Jurkat, Clone E6-1 (cell line): Measurements from ENCODE around the gene DSG4. TPM values are rescaled to one million over a fixed set of nuclear protein-coding genes. Genes with fewer than 3 reads are reported as not detected.
"Not testable (repeated sequence)": the region's sequence is repeated elsewhere in the genome, so short reads cannot be mapped to it uniquely, and the experiment has no call there.

Source experiments
- DNase-seq: peaks from one replicate; pipeline ENCODE4 v3.0.0-alpha.2; 2011; ENCODE audit warnings: low read depth, low spot score
- H3K4me3 ChIP-seq: 2 replicates; pipeline ENCODE4 v1.5.1; 2011; ENCODE audit warnings: mild to moderate bottlenecking, low read length, control low read depth, moderate library complexity
- polyA plus RNA-seq: library from polyadenylated mRNA; unstranded; fragments of >200 nt; gene quantifications from one replicate; pipeline ENCODE4 v1.2.1, GENCODE V29; 2012; ENCODE audit warnings: missing spikeins; ENCODE audit not compliant: insufficient read length, insufficient read depth

The DSG4 gene, protein sequence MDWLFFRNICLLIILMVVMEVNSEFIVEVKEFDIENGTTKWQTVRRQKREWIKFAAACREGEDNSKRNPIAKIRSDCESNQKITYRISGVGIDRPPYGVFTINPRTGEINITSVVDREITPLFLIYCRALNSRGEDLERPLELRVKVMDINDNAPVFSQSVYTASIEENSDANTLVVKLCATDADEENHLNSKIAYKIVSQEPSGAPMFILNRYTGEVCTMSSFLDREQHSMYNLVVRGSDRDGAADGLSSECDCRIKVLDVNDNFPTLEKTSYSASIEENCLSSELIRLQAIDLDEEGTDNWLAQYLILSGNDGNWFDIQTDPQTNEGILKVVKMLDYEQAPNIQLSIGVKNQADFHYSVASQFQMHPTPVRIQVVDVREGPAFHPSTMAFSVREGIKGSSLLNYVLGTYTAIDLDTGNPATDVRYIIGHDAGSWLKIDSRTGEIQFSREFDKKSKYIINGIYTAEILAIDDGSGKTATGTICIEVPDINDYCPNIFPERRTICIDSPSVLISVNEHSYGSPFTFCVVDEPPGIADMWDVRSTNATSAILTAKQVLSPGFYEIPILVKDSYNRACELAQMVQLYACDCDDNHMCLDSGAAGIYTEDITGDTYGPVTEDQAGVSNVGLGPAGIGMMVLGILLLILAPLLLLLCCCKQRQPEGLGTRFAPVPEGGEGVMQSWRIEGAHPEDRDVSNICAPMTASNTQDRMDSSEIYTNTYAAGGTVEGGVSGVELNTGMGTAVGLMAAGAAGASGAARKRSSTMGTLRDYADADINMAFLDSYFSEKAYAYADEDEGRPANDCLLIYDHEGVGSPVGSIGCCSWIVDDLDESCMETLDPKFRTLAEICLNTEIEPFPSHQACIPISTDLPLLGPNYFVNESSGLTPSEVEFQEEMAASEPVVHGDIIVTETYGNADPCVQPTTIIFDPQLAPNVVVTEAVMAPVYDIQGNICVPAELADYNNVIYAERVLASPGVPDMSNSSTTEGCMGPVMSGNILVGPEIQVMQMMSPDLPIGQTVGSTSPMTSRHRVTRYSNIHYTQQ
- not detected for polyA plus RNA-seq

DNA sequence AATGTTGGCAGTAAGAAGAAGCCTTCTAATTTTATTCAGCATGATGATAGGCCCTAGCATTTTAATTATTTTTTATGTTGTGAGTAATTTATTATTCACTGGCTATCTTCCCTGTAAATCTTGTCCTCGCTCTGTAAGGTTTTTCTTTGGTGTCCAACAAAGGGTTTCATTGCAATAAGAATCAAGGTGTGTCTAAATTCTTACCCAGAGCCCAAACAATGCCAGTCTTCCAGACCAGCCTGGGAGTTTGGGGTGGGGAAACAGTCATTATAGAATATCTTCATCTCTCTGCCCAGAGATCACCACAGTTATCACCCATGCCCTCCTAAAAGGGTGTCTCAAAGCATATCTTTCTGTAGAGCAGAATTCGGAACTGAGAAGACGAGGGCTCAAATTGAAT, at the start of gene DSG4:
TSS of gene DSG4 (plus strand) at position 301 of the 400 bp plus-strand sequence. CDS start 135 bp downstream, outside the sequence.
- DNase-seq: no peak
- H3K4me3 ChIP-seq: no peak within 1 kb of the TSS

DNA sequence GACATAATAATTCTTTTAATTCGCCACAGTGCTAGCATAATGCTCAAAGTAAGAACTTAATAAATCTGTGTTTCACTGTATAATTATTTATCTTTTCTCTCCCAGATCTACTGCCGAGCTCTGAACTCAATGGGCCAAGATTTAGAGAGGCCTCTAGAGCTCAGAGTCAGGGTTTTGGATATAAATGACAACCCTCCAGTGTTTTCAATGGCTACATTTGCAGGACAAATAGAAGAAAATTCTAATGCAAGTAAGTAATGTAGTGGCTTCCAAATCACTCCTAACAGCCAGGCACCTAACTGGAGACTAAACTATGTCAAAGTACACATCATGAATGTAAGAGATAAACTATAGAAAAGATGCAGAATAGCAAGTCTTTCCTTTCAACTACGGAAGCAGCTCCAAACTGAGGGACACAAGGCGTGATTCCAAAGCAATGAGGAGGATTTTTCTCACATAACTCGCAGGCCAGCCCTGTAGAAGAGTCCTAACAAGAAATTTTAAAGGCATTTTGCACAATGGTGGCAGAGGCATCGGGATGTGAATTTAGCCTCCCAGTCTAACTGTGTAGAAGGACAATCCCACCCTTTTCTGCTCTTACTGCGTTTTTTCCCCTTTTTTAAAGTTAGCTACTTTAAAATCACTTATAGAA, 46.7 kb upstream of the DSG4 start:
- DNase-seq: no peak
- H3K4me3 ChIP-seq: no peak overlapping the region

DNA sequence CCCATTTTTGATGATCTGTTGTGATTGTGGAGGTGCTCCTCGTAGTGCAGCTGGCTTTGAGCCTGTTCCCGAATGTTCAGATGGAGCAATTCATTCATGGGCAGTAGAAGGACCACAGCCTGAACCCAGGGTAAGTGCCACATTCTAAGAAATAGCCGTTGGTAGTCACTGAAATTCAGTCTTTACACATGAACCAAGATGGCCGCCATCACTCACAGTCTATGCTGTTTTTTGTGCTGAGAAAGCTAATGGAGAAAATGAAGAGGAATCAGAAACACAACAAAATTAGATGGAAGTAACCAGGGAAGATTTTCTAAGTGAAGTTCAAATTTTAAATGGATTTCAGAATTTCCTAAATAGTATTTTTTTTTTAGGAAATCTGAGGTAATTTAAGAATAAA, 33.1 kb upstream of the DSG4 start:
- no peak for DNase-seq
- H3K4me3 ChIP-seq: no peak overlapping the region

DNA sequence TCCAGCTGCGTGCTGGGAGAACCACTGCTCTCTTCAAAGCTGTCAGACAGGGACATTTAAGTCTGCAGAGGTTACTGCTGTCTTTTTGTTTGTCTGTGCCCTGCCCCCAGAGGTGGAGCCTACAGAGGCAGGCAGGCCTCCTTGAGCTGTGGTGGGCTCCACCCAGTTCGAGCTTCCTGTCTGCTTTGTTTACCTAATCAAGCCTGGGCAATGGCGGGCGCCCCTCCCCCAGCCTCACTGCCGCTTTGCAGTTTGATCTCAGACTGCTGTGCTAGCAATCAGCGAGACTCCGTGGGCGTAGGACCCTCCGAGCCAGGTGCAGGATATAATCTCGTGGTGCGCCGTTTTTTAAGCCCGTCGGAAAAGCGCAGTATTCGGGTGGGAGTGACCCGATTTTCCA, 23.2 kb upstream of the DSG4 start:
- DNase-seq, H3K4me3 ChIP-seq: not testable (repeated sequence)

DNA sequence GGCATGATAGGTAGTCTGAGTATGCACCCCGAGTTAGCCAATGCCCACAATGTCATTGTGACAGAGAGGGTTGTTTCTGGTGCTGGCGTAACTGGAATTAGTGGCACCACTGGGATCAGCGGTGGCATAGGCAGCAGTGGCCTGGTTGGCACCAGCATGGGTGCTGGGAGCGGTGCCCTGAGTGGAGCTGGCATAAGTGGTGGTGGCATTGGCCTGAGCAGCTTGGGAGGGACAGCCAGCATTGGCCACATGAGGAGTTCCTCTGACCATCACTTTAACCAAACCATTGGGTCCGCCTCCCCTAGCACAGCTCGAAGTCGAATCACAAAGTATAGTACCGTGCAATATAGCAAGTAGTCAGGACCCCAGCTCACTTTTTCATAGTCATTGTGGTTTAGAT, 21.6 kb upstream of the DSG4 start:
- no peak overlapping the region for H3K4me3 ChIP-seq
- no peak for DNase-seq

DNA sequence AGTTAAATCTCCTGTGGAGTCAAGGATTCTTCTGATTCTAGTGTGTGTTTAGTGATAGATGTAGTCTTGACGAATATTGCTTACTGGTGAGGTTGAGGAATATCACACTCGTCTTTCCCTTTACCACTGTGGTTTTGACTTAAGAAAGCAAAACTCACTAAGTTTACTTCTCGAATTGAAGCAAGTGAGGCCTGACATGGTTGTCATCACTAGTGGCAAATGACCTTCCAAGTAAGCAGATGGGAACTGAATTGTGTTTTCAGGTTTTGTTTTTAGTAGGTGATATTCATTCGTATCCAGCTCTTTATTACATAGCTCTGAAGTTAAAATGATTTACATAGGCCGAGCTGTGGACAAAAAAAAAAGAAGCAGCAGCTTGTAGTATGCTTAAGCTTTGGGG, 20.6 kb upstream of the DSG4 start:
- DNase-seq: no peak
- H3K4me3 ChIP-seq: no peak overlapping the region

DNA sequence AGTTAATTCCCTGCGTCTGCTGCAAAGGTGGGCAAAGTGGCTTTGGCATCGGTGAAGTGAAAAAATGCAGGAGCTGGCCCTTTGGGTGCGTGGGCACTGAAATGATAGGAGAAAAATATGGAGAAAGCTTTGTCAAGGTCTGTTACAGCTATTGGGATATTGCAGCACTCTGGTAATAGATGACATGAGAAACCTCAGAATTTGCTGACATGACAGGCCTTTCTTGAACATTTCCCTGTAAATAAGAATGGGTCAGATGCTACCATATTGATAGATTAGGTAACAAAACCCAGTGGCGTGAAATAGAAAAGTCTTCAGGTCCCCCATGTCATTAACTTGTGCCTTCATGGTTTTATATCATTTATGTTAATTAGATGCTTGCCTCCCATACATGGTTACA, 12.4 kb upstream of the DSG4 start:
- no peak for DNase-seq
- H3K4me3 ChIP-seq: no peak overlapping the region

DNA sequence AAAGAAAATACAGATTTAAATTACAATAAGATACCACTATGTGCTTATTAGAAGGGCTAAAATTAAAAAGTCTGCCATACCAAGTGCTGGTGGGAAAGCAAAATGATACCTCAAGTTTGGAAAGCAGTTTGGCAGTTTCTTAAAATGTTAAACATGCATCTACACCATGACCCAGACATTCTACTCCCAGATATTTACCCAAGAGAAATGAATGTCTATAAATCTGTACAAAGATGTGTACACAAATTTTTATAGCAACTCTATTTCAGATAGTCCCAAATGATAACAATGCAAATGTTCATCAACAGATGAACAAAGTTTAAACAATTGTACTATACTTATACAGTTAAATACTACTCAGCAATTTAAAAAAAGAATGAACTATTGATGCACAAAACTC, 7.1 kb upstream of the DSG4 start:
- DNase-seq: no peak
- H3K4me3 ChIP-seq: no peak overlapping the region

DNA sequence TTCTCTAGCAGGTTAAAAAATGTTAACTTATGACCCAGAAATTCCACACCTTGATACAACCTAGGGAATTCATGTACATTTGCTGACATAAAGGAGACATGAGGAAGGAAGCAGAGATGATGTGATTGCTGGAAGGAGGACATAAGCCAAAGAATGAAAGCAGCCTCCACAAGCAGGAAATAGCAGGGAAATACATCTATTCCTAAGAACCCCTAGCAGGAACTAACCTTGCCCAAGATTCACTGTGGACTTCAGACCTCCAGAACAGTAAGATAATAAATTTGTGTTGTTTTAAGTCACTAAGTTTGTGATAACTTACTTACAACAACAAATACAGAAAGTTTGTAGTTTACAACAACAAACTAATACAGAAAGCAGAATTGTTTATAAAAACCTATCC, 4.6 kb upstream of the DSG4 start:
- H3K4me3 ChIP-seq: no peak overlapping the region
- DNase-seq: no peak

DNA sequence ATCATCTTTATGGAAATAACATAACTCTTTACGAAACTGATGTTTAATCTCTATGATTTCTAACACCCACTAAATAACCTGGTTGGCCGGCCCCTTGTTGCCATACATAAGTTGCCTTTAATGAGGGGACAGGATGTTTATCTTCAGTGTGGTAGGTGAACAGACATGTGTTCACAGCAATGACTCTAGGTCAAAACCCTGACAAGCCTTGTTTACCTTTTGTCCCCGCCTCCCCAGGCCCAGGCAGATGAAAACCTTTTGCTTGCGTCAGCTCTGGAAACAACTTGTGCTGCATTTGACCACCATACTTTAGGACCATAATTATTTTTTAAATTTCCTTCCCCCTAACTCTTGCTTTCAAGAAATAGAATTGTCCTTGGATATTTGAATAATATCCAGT, 2.9 kb upstream of the DSG4 start:
- no peak overlapping the region for H3K4me3 ChIP-seq
- DNase-seq: no peak

DNA sequence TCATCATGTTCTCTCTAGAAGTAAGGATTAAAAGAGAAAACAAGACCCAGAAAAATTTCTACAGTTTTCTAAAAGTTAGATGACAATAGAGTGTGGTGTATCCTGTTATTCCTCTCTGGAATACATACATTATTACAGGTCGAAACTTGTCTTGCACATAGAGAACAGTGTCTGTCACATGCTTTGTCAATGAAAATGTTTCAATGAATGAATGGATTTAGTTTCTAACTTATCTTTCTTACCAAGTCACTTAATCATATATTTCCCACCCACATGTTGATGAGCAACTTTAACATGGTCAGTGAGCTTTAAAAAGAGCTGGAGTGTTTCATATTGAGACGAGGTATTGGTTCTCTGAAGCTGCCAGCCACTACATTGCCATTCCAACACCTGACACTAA, 4.3 kb downstream of the DSG4 start:
- no peak for DNase-seq
- H3K4me3 ChIP-seq: no peak overlapping the region

DNA sequence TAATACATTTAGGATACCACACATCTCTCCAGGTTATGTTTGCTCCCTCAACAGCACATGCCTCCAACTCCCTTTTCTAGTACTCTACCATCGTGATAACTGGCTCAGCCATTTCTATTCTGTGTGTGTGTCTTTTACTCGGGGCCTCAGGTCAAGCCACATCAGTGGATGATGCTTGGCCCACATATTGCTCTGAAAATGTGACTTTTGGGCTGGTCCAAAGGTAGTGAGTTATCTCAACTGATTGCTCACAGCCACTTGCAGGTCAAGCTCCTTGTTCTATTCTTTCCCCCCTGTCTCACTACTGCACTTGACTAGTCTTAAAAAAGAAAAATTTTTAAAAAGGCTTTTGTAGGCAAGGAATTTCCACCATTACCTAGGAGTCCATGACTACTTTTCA, 5.5 kb downstream of the DSG4 start:
- no peak for DNase-seq
- no peak overlapping the region for H3K4me3 ChIP-seq

DNA sequence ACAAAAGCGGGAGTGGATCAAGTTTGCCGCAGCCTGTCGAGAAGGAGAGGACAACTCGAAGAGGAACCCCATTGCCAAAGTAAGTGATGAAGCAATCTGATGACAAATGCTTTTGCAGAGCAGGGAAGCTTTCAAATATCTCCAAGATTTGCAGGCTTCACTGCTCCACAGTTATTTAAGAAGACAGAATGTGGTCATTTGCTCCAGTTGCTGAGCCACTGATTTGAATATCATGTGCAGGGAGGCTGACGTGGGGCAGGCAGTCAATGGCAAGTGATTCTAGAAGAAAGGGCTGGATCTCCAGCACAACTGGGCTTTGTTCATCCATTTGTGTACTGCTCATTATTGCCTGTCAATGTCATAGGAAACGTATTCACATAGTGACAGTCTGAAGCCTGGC, 10.2 kb downstream of the DSG4 start:
- no peak for DNase-seq
- no peak overlapping the region for H3K4me3 ChIP-seq

DNA sequence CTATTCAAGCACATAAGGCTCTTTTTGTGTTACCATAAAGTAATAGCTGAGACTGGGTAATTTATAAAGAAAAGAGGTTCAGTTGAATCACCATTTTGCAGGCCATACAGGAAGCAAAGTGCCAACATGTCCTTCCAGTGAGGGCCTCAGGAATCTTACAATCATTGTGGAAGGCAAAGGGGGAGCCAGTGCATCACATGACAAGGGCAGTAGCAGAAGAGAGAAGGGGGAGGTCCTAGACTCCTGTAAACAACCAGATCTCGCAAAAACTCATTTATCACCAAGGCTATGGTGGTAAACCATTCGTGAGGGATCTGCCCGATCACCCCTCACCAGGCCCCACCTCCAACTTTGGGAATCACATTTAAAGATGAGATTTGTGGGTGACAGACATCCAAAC, 16.7 kb downstream of the DSG4 start:
- H3K4me3 ChIP-seq: no peak overlapping the region
- DNase-seq: no peak

DNA sequence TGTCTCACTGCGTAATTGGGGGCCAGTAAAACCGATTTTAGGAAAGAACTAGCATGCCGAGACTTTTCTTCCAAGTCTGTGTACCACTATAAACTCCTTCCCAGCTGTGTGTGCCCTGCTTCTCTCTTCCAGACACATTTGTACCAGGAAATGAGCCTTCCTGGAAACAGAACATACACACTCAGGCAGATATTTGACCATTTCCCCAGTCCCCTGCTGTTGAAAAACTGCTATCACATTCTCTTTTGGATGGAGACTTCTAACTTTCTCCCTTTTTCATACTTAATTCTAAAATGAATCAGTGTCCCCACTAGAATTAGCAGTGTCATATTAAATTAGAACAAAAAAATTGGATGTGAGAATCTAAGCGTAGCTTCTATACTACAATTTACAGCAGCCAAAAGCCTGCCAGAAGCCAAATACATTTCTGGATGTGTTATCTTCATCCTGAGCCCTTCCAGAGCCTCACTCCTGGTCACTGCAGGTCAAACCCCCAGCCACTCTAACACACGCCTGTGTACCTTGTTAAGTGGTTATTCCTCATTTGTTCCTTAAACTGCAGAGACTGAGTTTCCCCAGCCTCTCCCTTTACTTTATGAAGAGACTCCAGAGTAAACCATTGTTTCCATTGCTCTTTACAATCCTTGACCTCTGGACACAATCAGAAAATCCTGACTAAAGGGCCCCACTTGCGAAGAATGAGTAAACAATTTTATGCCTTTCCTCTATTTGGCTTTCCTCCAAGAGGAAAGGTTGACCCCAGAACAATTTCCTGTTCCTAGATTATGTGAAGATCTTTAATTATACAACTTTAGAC, 20.4 kb downstream of the DSG4 start:
- no peak for DNase-seq
- H3K4me3 ChIP-seq: no peak overlapping the region

DNA sequence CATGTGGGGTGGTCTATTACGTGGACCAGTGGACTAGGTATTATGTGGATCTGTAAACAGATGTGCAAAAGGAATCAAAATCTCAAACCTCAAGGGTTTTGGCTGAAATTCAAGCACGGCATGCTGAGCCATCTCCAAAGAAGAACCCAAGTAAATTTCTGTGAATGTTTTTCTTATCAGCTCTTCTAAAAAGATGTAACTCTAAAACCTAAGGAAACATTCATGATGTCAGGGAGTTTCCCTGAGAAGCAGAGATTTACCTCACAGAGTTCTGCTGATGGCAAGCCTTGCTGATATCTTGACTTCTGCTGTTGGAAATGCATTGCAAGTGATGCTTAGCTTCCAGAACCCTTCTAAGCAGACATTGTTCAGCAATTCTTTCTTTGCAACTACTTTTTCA, 21.6 kb downstream of the DSG4 start:
- no peak overlapping the region for H3K4me3 ChIP-seq
- DNase-seq: no peak

DNA sequence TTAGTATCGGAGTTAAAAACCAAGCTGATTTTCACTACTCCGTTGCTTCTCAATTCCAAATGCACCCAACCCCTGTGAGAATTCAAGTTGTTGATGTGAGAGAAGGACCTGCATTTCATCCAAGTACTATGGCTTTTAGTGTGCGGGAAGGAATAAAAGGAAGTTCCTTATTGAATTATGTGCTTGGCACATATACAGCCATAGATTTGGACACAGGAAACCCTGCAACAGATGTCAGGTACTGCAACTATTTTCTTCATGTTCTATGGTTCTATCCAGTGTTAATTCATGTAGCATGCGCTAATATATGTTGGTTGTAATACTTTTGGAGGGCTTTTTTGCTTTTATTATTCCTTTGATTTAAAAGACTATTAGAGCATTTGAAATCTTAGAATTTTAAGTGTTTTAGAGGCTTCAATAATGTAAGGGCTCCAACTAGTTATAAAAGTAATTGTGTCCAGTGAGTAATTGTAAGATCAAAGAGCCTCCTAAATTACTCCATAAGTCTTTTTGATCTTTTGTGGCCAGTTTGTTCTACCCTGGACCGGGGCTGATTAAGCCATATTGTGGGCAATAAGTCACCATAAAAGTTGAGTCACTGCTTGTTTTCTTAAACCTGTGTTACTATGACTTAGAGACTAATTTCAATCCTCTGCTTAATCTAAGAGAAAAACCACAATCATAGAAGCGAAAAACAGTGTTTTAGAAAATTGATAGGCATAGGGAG, 22.9 kb downstream of the DSG4 start:
- H3K4me3 ChIP-seq: no peak overlapping the region
- no peak for DNase-seq
